OCI-LY7 (cell line): ENCODE measurements around the gene SCGN. TPM values are rescaled to one million over a fixed set of nuclear protein-coding genes. Genes with fewer than 3 reads are reported as not detected.

Experiments used
- BruUV-seq: library from RNA; stranded (reverse); fragments of 400-500 nt; replicated peaks from 2 replicates; lab custom pipeline; 2021; lab: Mats Ljungman, UMichigan
- CTCF ChIA-PET: fragments of 300-600 bp; sonication (Branson Sonifier 250); formaldehyde crosslinking; loops from one replicate; lab custom pipeline; 2022; ENCODE audit warnings: antibody characterized with exemption; ENCODE audit not compliant: unreplicated experiment; lab: Charles Lee
- POLR2A ChIA-PET: fragments of 300-600 bp; sonication (Branson Sonifier 250); formaldehyde crosslinking; loops from one replicate; lab custom pipeline; 2022; ENCODE audit warnings: antibody characterized with exemption; lab: Charles Lee
- DNase-seq: peaks from one replicate; pipeline ENCODE4 v3.0.0-alpha.2; 2015; ENCODE audit warnings: low spot score
- H2AFZ ChIP-seq: fragments of 200-600 bp; sonication (generic), shearing (Covaris generic); 2 replicates; pipeline ENCODE4 v1.6.1; 2014; ENCODE audit warnings: mild to moderate bottlenecking, antibody characterized with exemption, low read length, moderate library complexity
- H3K27ac ChIP-seq: fragments of 200-600 bp; sonication (generic); 2 replicates; pipeline ENCODE4 v1.5.1; 2014; ENCODE audit warnings: mixed run types, low read depth, mild to moderate bottlenecking, moderate library complexity, low read length, inconsistent platforms; ENCODE audit not compliant: poor library complexity, severe bottlenecking
- H3K36me3 ChIP-seq: fragments of 200-600 bp; sonication (generic); 2 replicates; pipeline ENCODE4 v1.6.1; 2014; ENCODE audit warnings: mild to moderate bottlenecking, antibody characterized with exemption, low read length, moderate library complexity, mixed read lengths; ENCODE audit not compliant: insufficient read depth
- H3K4me1 ChIP-seq: fragments of 200-600 bp; sonication (generic); 2 replicates; pipeline ENCODE4 v1.5.1; 2014; ENCODE audit warnings: mild to moderate bottlenecking, low read length; ENCODE audit not compliant: insufficient read depth, poor library complexity, severe bottlenecking
- H3K4me2 ChIP-seq: fragments of 200-600 bp; sonication (generic); 2 replicates; pipeline ENCODE4 v1.6.1; 2014; ENCODE audit warnings: mild to moderate bottlenecking, low read length
- H3K4me3 ChIP-seq: fragments of 200-600 bp; sonication (generic); 2 replicates; pipeline ENCODE4 v1.5.1; 2014; ENCODE audit warnings: mild to moderate bottlenecking, low read depth, low read length; ENCODE audit not compliant: poor library complexity, severe bottlenecking
- H3K79me2 ChIP-seq: fragments of 200-600 bp; sonication (generic); 2 replicates; pipeline ENCODE4 v1.6.1; 2016; ENCODE audit warnings: low read depth, mild to moderate bottlenecking, low read length, moderate library complexity, mixed read lengths; ENCODE audit not compliant: insufficient read depth
- H3K9me2 ChIP-seq: fragments of 200-600 bp; sonication (generic); 2 replicates; pipeline ENCODE4 v1.6.1; 2016; ENCODE audit warnings: mild to moderate bottlenecking, low read length, mixed read lengths; ENCODE audit not compliant: insufficient read depth
- H3K9me3 ChIP-seq: fragments of 200-600 bp; sonication (generic); 2 replicates; pipeline ENCODE4 v1.6.1; 2014; ENCODE audit warnings: mild to moderate bottlenecking, mixed run types, low read length, mixed read lengths
- H4K20me1 ChIP-seq: fragments of 200-600 bp; sonication (generic); 2 replicates; pipeline ENCODE4 v1.6.1; 2014; ENCODE audit warnings: mild to moderate bottlenecking, antibody characterized with exemption, low read length, moderate library complexity, mixed read lengths; ENCODE audit not compliant: insufficient read depth
- CTCF ChIP-seq: fragments of 200-600 bp; sonication (generic); conservative IDR thresholded peaks from 2 replicates; pipeline ENCODE4 v1.5.1; 2014; ENCODE audit warnings: mild to moderate bottlenecking, antibody characterized with exemption, low read length, moderate library complexity, mixed read lengths
- EZH2phosphoT487 ChIP-seq: fragments of 200-600 bp; sonication (generic); IDR thresholded peaks from 2 replicates; pipeline ENCODE4 v1.6.1; 2018; ENCODE audit warnings: low read depth, borderline replicate concordance, mild to moderate bottlenecking, mixed run types, antibody characterized with exemption, low read length, moderate library complexity, mixed read lengths
- intact Hi-C: fragments of 100-400 bp; cut with micrococcal nuclease; formaldehyde crosslinking; loops from one replicate; pipeline ENCODE4 v1.10.0; 2022; ENCODE audit not compliant: unreplicated experiment
- total RNA-seq, 2 experiments: library from RNA; depleted of rRNA in 1 of 2; stranded (reverse); fragments of >200 nt in 1 of 2; shearing (Covaris generic) in 1 of 2; gene quantifications; 2 replicates each; pipeline ENCODE4 v1.2.3, GENCODE V29; 2014 to 2022

Gene SCGN
- total RNA-seq, 2 experiments from 2014 or later = not detected

GRCh38 chr6:25714765-25715164 lies 62.8 kb downstream of the SCGN start:
- no peak for TF ChIP-seq CTCF
- no peak for TF ChIP-seq EZH2phosphoT487
- Histone ChIP-seq H3K4me1 (no peaks in the 10 kb centered on the region), H3K27ac (no peak overlapping the region), H2AFZ (no peak overlapping the region), H3K79me2 (no peaks in the 10 kb centered on the region), H3K9me2 (no peaks in the 10 kb centered on the region), H3K36me3 (no peaks in the 10 kb centered on the region), H3K9me3 (no peaks in the 10 kb centered on the region), H3K4me3 (no peak overlapping the region), H4K20me1 (no peaks in the 10 kb centered on the region), H3K4me2 (no peak overlapping the region)
- intact Hi-C loops = no loop called here
- DNase-seq = no peak
- CTCF ChIA-PET = no interaction called here
- POLR2A ChIA-PET = no interaction called here
- BruUV-seq = no TSS peak

DNA sequence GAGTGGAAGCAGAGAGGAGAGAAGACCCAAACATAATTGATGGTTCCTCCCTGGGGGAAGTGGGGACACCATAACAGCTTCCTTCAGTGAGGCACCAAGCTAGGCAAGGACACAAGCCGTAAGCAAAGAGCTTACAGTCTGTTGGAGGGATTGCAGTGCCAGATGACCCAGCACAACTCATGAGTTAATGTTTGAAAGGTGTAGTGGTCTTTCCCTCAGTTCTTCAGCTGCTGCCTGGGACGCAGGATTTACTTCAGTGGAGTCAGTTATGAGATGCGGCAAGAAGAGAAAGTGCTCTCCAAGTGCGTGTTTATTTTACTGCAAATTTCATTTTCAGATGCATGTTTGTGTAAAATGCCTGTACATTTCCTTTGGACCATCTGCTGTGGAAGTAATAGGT lies 63.8 kb downstream of the SCGN start:
- BruUV-seq = no TSS peak
- no peaks in the 10 kb centered on the region for H4K20me1 ChIP-seq
- H3K27ac ChIP-seq = no peak overlapping the region
- no peaks in the 10 kb centered on the region for H3K79me2 ChIP-seq
- H3K9me2 ChIP-seq = no peaks in the 10 kb centered on the region
- TF ChIP-seq CTCF = no peak
- TF ChIP-seq EZH2phosphoT487 = no peak
- no peaks in the 10 kb centered on the region for H3K4me1 ChIP-seq
- H2AFZ ChIP-seq = no peak overlapping the region
- no peaks in the 10 kb centered on the region for H3K36me3 ChIP-seq
- intact Hi-C loops = no loop called here
- ChIA-PET CTCF (no interaction called here), POLR2A (no interaction called here)
- H3K9me3 ChIP-seq = no peaks in the 10 kb centered on the region
- H3K4me3 ChIP-seq = no peak overlapping the region
- DNase-seq = no peak
- no peak overlapping the region for H3K4me2 ChIP-seq

DNA sequence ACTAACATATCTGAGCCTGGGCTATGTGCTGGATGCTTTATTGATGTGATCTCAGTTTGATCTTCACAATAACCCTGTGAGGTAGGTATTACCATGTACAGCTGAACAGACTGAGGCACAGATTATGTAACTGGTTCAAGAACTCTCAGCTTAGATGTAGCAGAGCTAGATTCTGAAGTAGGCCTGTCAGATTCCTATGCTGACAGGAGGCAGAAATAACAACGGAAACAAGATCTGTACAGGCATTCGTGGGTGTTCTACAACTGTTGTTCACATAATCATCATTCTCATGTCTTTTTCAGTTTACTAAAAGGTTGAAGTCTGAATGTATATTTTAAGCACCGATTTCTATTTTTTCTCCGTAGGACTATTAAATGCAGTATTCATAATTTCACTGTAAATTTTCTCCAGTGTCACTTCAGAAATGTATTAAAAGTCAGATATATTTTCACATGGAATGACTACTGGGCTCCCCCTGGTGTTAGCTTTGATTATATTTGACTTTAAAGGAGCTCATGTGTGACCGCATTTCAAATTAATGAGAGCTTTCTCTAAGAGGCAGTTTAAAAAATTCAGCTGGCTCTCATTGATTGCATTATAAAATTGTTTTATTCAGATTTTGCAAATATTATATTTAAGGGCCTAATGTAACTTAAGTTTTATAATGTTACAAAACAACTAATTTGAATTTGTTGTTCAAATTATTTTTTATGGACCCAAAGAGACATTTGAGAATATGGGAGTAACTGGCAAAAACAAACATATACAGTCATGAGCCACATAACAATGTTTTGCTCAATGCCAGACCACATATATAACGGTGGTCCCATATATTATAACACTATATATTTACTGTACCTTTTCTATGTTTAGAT lies 66.1 kb downstream of the SCGN start:
- H3K9me3 ChIP-seq = no peaks in the 10 kb centered on the region
- no TSS peak for BruUV-seq
- no peak overlapping the region for H3K27ac ChIP-seq
- ChIA-PET POLR2A (interaction anchor here (0.5 to 0.7 kb wide), 3 partner anchors 18 to 453 kb away, joined by 3 to 4 read pairs (median 4); no protein-coding TSS in a partner anchor), CTCF (no interaction called here)
- DNase-seq = peak; percentile 59
- intact Hi-C loops = loop anchor here (1.0 kb wide), 1 partner anchor 495 kb away; no protein-coding TSS in a partner anchor
- no peaks in the 10 kb centered on the region for H4K20me1 ChIP-seq
- TF ChIP-seq CTCF (peak; percentile 91), EZH2phosphoT487 (no peak)
- H3K4me1 ChIP-seq = no peaks in the 10 kb centered on the region
- no peak overlapping the region for H3K4me2 ChIP-seq
- no peaks in the 10 kb centered on the region for H3K79me2 ChIP-seq
- no peaks in the 10 kb centered on the region for H3K9me2 ChIP-seq
- H3K4me3 ChIP-seq = no peak overlapping the region
- no peaks in the 10 kb centered on the region for H3K36me3 ChIP-seq
- no peak overlapping the region for H2AFZ ChIP-seq
